DMS153 (cell line): ENCODE results near the gene GRAMD2B.
"Not testable (repeated sequence)": the region's sequence is repeated elsewhere in the genome, so short reads cannot be mapped to it uniquely, and the experiment has no call there.

Experiments
- DNase-seq: peaks from one replicate; lab custom pipeline; 2025; lab: John Stamatoyannopoulos, UW

GRAMD2B gene

GRCh38 chr5:126413856-126414255 lies 9.4 kb upstream of the GRAMD2B start:
- DNase-seq: no peak

- no peak for DNase-seq
Measured at GRCh38 chr5:126414874-126415502, 8.2 kb upstream of the GRAMD2B start.

- DNase-seq: no peak
Measured at GRCh38 chr5:126415789-126416188, 7.4 kb upstream of the GRAMD2B start.

GRCh38 chr5:126416266-126416925 lies 6.8 kb upstream of the GRAMD2B start:
- DNase-seq: no peak

GRCh38 chr5:126417178-126417577 lies 6.0 kb upstream of the GRAMD2B start:
- DNase-seq: no peak

GRCh38 chr5:126419102-126419501 lies 4.1 kb upstream of the GRAMD2B start:
- no peak for DNase-seq

GRCh38 chr5:126428421-126428820 lies 5.2 kb downstream of the GRAMD2B start:
- DNase-seq: no peak

GRCh38 chr5:126430631-126431030 lies 7.4 kb downstream of the GRAMD2B start:
- DNase-seq: no peak

GRCh38 chr5:126433701-126434100 lies 10.5 kb downstream of the GRAMD2B start:
- no peak for DNase-seq

- no peak for DNase-seq
Measured at GRCh38 chr5:126435261-126435660, 12.1 kb downstream of the GRAMD2B start.

- DNase-seq: no peak
Measured at GRCh38 chr5:126435714-126436113, 12.5 kb downstream of the GRAMD2B start.

- no peak for DNase-seq
Measured at GRCh38 chr5:126437721-126438120, 14.5 kb downstream of the GRAMD2B start.

GRCh38 chr5:126438267-126438666 lies 15.1 kb downstream of the GRAMD2B start:
- DNase-seq: no peak

- no peak for DNase-seq
Measured at GRCh38 chr5:126438868-126439267, 15.7 kb downstream of the GRAMD2B start.

- not testable (repeated sequence) for DNase-seq
Measured at GRCh38 chr5:126439724-126440123, 16.5 kb downstream of the GRAMD2B start.

- no peak for DNase-seq
Measured at GRCh38 chr5:126441230-126441629, 18.0 kb downstream of the GRAMD2B start.

- no peak for DNase-seq
Measured at GRCh38 chr5:126443374-126443851, 20.2 kb downstream of the GRAMD2B start.

- DNase-seq: no peak
Measured at GRCh38 chr5:126444137-126444536, 20.9 kb downstream of the GRAMD2B start.

- no peak for DNase-seq
Measured at GRCh38 chr5:126445502-126446174, 22.4 kb downstream of the GRAMD2B start.

GRCh38 chr5:126446498-126447224 lies 23.5 kb downstream of the GRAMD2B start:
- DNase-seq: no peak

GRCh38 chr5:126448720-126449119 lies 25.5 kb downstream of the GRAMD2B start:
- DNase-seq: peak; percentile 13

- DNase-seq: peak; percentile 5
Measured at GRCh38 chr5:126449751-126450271, 26.6 kb downstream of the GRAMD2B start.
